ENCODE results near the gene NACC2. TPM values are rescaled to one million over a fixed set of nuclear protein-coding genes. Genes with fewer than 3 reads are reported as not detected.

Gene NACC2
- total RNA-seq, 4 donors from 2014 or later, result 18.4 to 33.6 (median 22.4) TPM

- Histone ChIP-seq H3K9me3 (no peaks in the 10 kb centered on the region), H3K4me1 (peaks cover 12 to 16% of the 10 kb centered on the region in 2 donors), H3K27ac (no peak overlapping the region), H3K27me3 (no peaks in the 10 kb centered on the region), H3K4me3 (replicated peaks in 1 of 3) (no peak overlapping the region), H3K36me3 (no peaks in the 10 kb centered on the region)
- WGBS, 2 donors, result 23 to 28% methylated on average over 10 to 12 of the region's 14 CpGs
- no peak for DNase-seq
- no peak for TF ChIP-seq POLR2A (IDR thresholded peaks at IDR 0.05)
- TF ChIP-seq, protein P1, sequence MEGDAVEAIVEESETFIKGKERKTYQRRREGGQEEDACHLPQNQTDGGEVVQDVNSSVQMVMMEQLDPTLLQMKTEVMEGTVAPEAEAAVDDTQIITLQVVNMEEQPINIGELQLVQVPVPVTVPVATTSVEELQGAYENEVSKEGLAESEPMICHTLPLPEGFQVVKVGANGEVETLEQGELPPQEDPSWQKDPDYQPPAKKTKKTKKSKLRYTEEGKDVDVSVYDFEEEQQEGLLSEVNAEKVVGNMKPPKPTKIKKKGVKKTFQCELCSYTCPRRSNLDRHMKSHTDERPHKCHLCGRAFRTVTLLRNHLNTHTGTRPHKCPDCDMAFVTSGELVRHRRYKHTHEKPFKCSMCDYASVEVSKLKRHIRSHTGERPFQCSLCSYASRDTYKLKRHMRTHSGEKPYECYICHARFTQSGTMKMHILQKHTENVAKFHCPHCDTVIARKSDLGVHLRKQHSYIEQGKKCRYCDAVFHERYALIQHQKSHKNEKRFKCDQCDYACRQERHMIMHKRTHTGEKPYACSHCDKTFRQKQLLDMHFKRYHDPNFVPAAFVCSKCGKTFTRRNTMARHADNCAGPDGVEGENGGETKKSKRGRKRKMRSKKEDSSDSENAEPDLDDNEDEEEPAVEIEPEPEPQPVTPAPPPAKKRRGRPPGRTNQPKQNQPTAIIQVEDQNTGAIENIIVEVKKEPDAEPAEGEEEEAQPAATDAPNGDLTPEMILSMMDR (IDR thresholded peaks at IDR 0.05), result no peak
- intact Hi-C loops (cut with DNase I), result no loop called here
Observed at GRCh38 chr9:136098844-136099243, 3.8 kb upstream of the NACC2 start.

DNA sequence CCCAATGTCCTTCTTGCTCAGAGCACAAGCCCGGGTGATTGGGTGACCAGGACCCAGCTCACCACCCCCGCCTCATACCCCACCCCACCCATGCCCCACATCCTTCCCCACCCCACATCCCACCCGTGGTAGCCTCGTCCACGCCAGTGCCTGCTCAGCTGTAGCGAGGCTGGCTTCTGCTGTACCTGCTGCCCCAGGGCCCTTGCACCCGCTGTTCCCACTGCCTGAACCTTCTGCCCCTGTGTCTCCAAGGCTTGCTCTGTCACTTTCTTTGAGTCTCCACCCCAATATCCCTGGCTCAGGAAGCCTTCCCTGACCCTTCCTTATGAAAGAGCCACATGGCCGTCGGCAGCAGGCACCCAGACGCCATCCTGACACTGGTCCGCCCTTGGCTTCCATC, 3.1 kb upstream of the NACC2 start:
- intact Hi-C loops (cut with DNase I), result no loop called here
- no peak for DNase-seq
- H3K4me1 ChIP-seq, result peaks cover 17 to 19% of the 10 kb centered on the region in 2 donors
- no peak for TF ChIP-seq POLR2A (IDR thresholded peaks at IDR 0.05)
- no peak overlapping the region for H3K4me3 ChIP-seq (replicated peaks in 1 of 3)
- no peaks in the 10 kb centered on the region for H3K36me3 ChIP-seq
- H3K9me3 ChIP-seq, result no peaks in the 10 kb centered on the region
- no peaks in the 10 kb centered on the region for H3K27me3 ChIP-seq
- 84 to 87% methylated on average over 11 of the region's 11 CpGs for WGBS, 2 donors
- H3K27ac ChIP-seq, result no peak overlapping the region

DNA sequence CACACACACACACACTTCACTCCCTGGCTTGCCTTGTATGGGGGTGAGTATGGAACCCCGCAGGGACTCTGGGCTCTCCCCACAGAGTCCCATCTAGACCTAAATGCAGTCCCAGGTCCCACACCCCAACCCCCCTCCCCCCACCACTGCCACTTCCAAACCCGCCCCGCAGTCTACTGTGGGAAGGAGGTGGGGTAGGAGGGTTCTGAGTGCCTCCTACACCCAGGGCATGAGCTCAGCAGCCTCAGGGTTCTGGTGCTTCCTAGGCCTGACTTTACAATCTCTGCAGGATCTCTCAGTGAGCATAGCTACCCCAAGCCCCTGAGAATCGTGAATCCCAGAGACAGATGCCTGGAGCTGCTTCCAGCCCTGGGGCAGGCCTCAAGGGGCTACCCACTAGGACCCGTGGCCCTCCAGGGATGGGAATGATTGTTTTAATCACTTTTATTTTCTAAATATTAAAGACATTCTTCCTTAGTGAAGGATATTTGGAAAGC, 1.5 kb upstream of the NACC2 start:
- H3K9me3 ChIP-seq, result no peaks in the 10 kb centered on the region
- no peaks in the 10 kb centered on the region for H3K36me3 ChIP-seq
- no peak for DNase-seq
- TF ChIP-seq, protein P1 (IDR thresholded peaks at IDR 0.05), result no peak
- TF ChIP-seq POLR2A (IDR thresholded peaks at IDR 0.05), result no peak
- no peak overlapping the region for H3K27ac ChIP-seq
- 86 to 87% methylated on average over 5 of the region's 5 CpGs for WGBS, 2 donors
- no peaks in the 10 kb centered on the region for H3K27me3 ChIP-seq
- no peak overlapping the region for H3K4me3 ChIP-seq (replicated peaks in 1 of 3)
- intact Hi-C loops (cut with DNase I), result no loop called here
- H3K4me1 ChIP-seq, result peaks cover 17 to 29% of the 10 kb centered on the region in 2 donors

DNA sequence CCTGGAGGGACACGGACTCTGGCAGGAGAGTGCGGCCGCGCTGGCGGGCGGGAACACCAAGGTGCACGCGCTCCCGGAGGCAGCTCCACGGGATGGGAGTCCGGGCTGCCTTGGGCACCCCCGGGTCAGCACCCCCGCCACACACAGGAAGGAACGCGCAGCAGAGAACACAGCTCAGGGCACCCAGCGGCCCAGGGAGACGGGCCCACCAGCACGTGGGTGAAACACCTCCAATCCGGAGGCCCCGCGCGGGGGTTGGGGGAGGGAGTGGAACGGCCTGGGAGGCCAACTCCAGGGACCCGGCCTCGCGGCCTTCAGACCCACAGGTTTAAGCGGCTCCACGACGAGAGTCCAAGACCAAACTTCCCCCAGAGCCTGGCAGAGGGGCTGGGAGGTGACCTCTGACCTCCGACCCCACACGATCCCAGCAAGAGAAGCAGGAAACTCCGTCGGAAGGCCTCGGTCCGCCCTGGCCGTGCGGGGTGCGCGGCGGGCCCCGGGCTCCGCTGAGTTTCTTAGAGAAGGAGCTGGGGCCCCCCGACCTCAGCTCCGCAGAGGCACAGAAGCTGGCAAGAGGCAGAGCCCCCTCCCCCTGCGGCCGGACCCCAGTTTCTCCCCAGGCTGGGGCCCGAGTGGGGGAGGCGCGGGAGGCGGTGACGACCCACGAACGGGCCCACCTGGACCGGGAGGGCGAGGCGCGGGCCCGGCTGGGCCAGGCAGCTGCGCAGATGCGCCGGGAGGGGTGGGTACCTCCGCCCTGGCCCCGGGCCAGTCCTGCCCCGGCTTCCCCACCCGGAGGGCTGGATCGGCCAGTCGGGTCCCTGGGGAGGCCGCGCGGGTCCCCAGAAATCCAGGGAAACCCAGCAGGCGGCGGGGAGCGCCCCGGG, 851 bp downstream of the NACC2 start:
- peak overlapping the region; percentile 38 to 91 (median 85) for H3K4me3 ChIP-seq (replicated peaks in 1 of 3)
- no peaks in the 10 kb centered on the region for H3K9me3 ChIP-seq
- WGBS, 2 donors, result 35 to 64% methylated on average over 13 to 22 of the region's 74 CpGs
- H3K4me1 ChIP-seq, result peaks cover 19 to 40% of the 10 kb centered on the region in 2 donors
- TF ChIP-seq, protein P1 (IDR thresholded peaks at IDR 0.05), result no peak
- no peaks in the 10 kb centered on the region for H3K27me3 ChIP-seq
- intact Hi-C loops (cut with DNase I), result no loop called here
- no peaks in the 10 kb centered on the region for H3K36me3 ChIP-seq
- DNase-seq, result peak; percentile 68 to 71
- peak overlapping the region; percentile 76 to 91 (median 82) for H3K27ac ChIP-seq

DNA sequence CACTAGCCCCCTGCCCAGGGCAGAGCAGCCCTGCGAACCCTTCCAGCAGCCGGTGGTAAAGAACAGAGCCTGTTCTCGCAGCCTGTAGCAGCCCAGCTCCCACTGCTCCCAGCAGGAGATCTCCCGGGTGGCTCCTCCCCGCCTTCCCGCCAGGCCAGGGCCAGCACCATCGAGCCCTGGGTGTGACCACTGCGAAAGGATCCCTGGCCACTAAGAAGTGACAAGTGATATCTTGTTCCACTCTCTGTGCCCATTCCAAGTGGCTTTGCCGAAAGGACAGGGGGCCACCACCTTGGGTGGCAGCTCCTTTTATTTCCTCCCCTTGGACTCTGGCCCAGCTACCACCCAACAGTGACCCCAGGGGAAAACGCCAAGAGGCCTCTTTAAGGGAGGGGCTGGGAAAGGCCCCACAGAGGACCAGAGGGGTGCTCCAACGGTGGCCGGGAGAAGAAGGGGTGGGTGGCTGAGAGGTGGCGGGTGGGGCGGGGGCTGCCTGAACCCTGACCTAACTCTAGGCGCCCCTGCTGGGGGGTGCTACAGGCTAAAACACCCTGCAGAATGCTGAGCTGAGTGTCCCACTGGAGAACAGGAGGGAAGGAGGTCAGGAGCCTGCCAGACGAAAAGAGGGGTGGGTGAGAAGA, 1.6 kb downstream of the NACC2 start:
- Histone ChIP-seq H3K36me3 (no peaks in the 10 kb centered on the region), H3K4me3 (replicated peaks in 1 of 3) (peak overlapping the region in 1 of 3 donors; percentile 91), H3K27me3 (no peaks in the 10 kb centered on the region), H3K9me3 (no peaks in the 10 kb centered on the region), H3K4me1 (peaks cover 19 to 42% of the 10 kb centered on the region in 2 donors), H3K27ac (peak overlapping the region in 2 of 3 donors; percentile 76 to 91)
- DNase-seq, result peak; percentile 37 to 55
- intact Hi-C loops (cut with DNase I), result no loop called here
- TF ChIP-seq POLR2A (IDR thresholded peaks at IDR 0.05), result no peak
- TF ChIP-seq, protein P1 (IDR thresholded peaks at IDR 0.05), result no peak
- 70 to 77% methylated on average over 15 to 16 of the region's 16 CpGs for WGBS, 2 donors
